GM19023 (cell line): ENCODE measurements around the gene RBFOX2.

ENCODE experiments used
- ATAC-seq: cut with Tn5 transposase; IDR thresholded peaks from one replicate; pipeline ENCODE4 v1.9.1; 2021; ENCODE audit warnings: mild to moderate bottlenecking, moderate library complexity; ENCODE audit not compliant: unreplicated experiment

RBFOX2 gene

DNA sequence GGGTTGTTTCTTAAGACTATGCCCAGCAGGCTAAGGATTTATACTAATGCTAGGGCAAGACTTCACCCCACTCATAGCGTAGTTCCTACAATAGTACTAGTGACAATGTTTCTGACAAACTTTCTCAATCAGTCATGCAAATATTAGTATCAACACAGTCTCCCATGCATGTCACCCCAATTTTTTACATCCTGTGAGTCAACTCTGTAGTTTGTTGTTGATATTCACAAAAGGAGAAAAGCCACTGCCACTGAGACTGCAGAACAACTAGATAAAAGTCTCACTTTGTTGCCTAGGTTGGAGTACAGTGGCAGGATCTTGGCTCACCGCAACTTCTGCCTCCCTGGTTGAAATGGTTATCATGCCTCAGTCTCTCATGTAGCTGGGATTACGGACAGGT lies 155.2 kb downstream of the RBFOX2 start:
- ATAC-seq = no peak

DNA sequence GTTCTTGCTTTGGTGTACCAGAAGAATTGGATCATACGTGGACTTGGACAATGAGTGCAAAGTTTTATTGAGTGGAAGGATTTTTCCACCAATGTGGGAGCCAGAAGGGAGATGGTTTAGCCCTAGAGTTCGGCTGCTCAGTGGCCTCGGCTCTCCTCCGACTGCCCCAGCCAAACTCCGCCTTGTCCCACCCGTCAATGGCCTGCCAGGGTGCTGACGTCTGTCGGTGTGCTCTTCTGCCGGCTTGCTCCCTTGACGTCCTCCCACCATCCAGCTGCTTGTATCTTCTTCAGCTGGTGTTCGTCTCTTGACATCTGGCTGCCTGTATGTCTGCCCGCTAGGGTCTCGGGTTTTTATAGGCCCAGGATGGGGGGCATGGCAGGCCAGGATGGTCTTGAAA lies 156.2 kb downstream of the RBFOX2 start:
- no peak for ATAC-seq

GRCh38 chr22:35870517-35871293 lies 157.9 kb downstream of the RBFOX2 start:
- ATAC-seq = no peak

- ATAC-seq = no peak
These were observed 159.7 kb downstream of the RBFOX2 start for GRCh38 chr22:35868938-35869337.

GRCh38 chr22:35866651-35867050 lies 162.0 kb downstream of the RBFOX2 start:
- no peak for ATAC-seq

- no peak for ATAC-seq
These were observed 164.0 kb downstream of the RBFOX2 start for GRCh38 chr22:35864545-35865165.

DNA sequence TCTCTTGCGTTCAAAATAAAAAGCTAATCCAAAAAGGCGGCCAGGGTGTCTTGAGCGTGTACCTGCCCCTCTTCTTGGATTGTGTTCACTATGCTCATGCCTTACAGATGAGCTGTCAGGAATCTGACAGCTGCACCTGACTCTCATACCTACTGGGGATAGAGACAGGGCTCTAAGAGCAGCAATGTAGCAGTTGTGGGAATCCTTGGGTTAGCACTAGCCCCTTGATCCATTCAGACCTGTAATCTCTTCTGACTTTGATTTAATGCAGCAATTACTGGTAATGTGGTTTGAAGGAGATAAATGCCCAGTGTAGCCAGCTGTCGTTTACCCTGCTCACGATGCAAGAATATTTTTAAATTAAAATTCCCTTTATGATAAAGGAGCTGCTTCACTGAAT lies 165.2 kb downstream of the RBFOX2 start:
- no peak for ATAC-seq

- ATAC-seq = no peak
These were observed 165.9 kb downstream of the RBFOX2 start for GRCh38 chr22:35862697-35863096.

GRCh38 chr22:35861451-35861850 lies 167.2 kb downstream of the RBFOX2 start:
- no peak for ATAC-seq

DNA sequence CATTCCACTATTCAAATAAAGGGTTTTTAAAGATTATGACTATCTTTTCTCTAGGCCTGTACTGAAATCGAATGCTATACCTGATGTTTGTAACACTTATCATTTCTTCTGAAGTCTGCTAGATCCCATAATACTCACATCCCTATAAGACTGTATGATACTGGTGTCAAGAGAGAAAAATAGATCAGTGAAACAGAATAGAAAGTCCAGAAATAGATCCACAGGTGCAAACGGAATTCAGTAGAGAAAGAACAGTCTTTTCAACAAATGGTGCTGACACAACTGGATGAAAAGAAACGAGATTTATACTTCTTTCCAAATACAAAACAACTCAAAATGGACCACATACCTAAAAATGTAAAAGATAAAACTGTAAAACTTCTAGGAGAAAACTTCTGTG lies 167.8 kb downstream of the RBFOX2 start:
- no peak for ATAC-seq

DNA sequence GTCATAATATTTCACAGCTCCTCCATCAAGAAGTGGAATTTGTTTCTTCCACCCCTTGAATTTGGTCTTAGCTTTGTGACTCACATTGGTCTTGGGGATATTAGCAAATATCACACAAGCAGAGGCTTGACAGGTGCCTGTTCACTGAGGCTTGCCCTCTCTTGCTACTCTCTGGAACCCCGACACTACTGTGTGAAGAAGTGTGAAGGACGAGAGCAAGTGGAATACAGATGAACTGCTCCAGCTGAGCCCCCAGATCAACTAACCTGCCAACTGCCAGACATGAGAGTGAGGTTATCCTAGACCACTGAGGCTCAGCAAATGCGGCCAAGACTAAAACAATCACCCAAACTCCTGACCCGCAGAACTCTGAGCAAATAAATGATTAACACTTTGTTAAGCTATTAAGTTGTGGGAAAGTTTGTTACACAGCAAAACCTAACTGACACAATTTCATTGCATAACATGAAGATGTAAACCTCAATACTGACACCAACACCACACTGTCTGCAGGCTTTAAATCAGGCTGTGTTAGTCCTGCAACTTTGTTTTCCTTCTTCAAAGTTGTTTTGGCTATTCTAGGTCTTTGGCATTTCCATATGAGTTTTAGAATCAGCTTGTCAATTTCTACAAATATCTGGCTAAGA lies 168.4 kb downstream of the RBFOX2 start:
- no peak for ATAC-seq

- no peak for ATAC-seq
These were observed 174.3 kb downstream of the RBFOX2 start for GRCh38 chr22:35854334-35854733.

GRCh38 chr22:35852076-35852475 lies 176.5 kb downstream of the RBFOX2 start:
- ATAC-seq = no peak

GRCh38 chr22:35850831-35851230 lies 177.8 kb downstream of the RBFOX2 start:
- no peak for ATAC-seq

GRCh38 chr22:35846804-35847203 lies 181.8 kb downstream of the RBFOX2 start:
- no peak for ATAC-seq

DNA sequence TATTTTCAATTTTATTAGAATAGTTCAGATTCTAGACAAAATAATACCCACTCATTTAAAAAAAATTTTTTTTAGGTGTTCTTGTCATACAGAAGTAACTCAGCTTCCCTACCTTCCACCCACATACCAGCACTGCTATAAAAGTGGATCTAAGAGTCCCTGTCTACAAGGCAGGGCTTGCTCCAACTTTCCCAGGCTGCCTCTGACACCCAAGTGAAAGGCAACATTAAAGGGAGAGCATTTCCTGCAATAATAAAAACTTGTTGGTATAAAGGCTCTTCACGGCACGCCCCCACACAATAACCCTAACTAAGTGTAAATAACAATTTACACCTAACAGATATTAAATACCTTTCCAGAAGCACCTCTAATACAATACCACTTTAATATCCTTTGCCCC lies 183.7 kb downstream of the RBFOX2 start:
- ATAC-seq = no peak

DNA sequence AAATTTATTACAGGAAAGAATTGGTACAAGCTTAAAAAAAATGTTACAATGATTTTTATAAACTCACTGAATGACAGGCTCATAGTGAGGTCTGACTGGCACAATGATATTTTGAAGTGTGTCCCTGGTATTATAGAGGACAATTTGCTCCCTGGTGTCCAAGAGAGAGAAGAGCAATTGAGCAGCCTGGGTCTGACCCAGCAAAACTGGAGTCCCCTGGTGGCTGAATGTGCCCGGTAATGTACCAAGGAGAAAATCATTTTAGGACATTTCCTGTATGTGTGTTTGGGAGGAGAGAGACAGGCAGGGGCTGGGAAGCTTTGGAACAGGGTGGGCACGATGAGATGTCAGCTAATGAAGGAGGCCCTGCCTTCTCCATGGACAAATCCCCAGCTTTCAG lies 185.7 kb downstream of the RBFOX2 start:
- ATAC-seq = no peak

GRCh38 chr22:35842519-35842913 lies 186.1 kb downstream of the RBFOX2 start:
- ATAC-seq = no peak

DNA sequence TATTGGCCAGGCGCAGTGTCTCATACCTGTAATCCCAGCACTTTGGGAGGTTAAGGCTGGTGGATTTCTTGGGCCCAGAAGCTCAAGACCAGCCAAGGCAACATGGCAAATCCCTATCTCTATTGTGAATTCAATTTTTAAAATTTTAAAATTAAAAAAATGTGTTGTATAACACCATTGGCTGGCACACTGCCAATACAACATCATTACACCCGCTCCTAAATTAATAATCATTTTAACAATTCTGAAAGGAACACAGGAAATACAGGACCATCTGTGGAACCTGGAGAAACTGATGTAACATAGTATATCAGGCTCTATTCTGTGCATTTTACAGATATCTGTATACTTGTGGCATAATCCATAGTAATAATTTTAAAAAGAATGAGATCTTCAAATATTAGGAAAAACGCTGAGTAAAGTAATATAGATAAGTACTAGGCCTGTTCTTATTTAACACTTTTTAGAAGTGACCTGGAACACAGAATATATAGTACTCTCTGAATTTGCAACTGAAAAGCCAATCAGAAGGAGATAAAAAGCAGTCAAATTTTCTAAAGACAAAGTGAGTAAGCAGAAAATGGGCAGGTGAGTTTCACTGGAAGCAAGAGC lies 186.6 kb downstream of the RBFOX2 start:
- ATAC-seq = no peak

GRCh38 chr22:35840302-35840739 lies 188.3 kb downstream of the RBFOX2 start:
- no peak for ATAC-seq

DNA sequence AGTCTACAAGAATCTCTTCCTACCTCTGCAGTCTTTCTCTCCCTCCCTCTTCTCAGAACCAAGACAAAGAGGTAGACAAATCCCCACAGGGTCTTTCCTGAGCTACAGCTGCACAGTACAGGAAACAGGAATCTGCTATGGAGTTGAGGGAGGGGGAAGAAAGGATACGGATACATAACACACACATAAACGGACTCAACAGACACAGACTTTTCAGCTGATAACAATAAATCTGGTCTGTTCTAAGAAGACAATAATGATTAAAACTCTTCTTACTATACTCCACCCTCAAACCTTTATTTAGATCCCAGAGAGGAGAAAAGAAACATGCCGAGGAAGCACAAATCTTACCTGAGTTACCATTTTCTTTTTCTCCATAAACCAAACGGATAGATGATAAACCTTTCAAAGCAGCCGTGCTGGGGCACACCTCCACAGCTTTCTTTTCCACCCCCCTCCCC lies 188.8 kb downstream of the RBFOX2 start:
- ATAC-seq = no peak
